ENCODE data around the gene PGAP6.

The PGAP6 gene

GRCh38 chr16:321532-321931 lies 60.2 kb downstream of the PGAP6 start:
- Histone ChIP-seq H2AFZ (ENCODE audit: low read depth, low read length) (no peak overlapping the region), H3K27me3 (ENCODE audit: insufficient read depth, low read length, poor library complexity) (no peaks in the 10 kb centered on the region), H3K9ac (ENCODE audit: low read depth, low read length) (no peak overlapping the region), H3K36me3 (ENCODE audit: insufficient read depth, low read length) (peaks cover 32% of the 10 kb centered on the region), H3K9me3 (ENCODE audit: insufficient read depth, low read length, severe bottlenecking) (no peaks in the 10 kb centered on the region), H3K4me1 (ENCODE audit: insufficient read depth, low read length) (no peaks in the 10 kb centered on the region), H3K79me2 (ENCODE audit: insufficient read depth, low read length) (peaks cover 87% of the 10 kb centered on the region), H3K27ac (ENCODE audit: low read length) (no peak overlapping the region), H4K20me1 (ENCODE audit: insufficient read depth, low read length) (peaks cover 87% of the 10 kb centered on the region), H3K4me3 (ENCODE audit: low read depth in 1 of 2, low read length in 2 of 2) (no peak overlapping the region), H3K4me2 (ENCODE audit: insufficient read depth, low read length) (no peak overlapping the region)
- TF ChIP-seq EZH2 (IDR thresholded peaks at IDR 0.05; ENCODE audit: borderline replicate concordance, low read depth, low read length, severe bottlenecking) (no peak), CTCF (IDR thresholded peaks at IDR 0.05; ENCODE audit: borderline replicate concordance, extremely low read depth, low read length, poor library complexity, severe bottlenecking) (no peak)
- DNase-seq (no peak), ATAC-seq (ENCODE audit: insufficient read depth, low read depth) (no peak)

Data from DND-41 (cell line).